SK-N-SH (cell line): ENCODE measurements around the gene AHDC1. TPM values are rescaled to one million over a fixed set of nuclear protein-coding genes. Genes with fewer than 3 reads are reported as not detected.

Experiments used
- CTCF ChIA-PET: fragments of 300-600, 350-600 bp; formaldehyde crosslinking; extraction: SDS; loops from one replicate; lab custom pipeline; 2021; lab: Yijun Ruan, JAX
- POLR2A ChIA-PET: fragments of 350-600 bp; sonication (Branson Sonifier 250); formaldehyde crosslinking; extraction: SDS; loops from one replicate; lab custom pipeline; 2020; ENCODE audit warnings: antibody characterized with exemption, inconsistent platforms; lab: Yijun Ruan, JAX
- DNase-seq: peaks from one replicate; pipeline ENCODE4 v3.0.0; 2012
- H2AFZ ChIP-seq: fragments of 200-600 bp; sonication (generic); 2 replicates; pipeline ENCODE4 v1.8.1; 2016; ENCODE audit warnings: antibody characterized with exemption, mild to moderate bottlenecking, low read depth
- H3F3A ChIP-seq: fragments of 200-600 bp; sonication (generic); replicated peaks from 2 replicates; pipeline ENCODE3; 2016; ENCODE audit warnings: antibody characterized with exemption, mild to moderate bottlenecking; ENCODE audit not compliant: insufficient read depth
- H3K27ac ChIP-seq, 2 experiments: fragments of 200-500 bp in 1 of 2; fragments of 200-600 bp in 1 of 2; sonication (Bioruptor generic) in 1 of 2; sonication (generic), shearing (Covaris generic) in 1 of 2; 2 replicates each; pipeline versions ENCODE4 v1.5.1 to v1.6.1; 2014 to 2016; ENCODE audit warnings: low read depth in 2 of 2, inconsistent platforms in 1 of 2, low read length in 1 of 2, mild to moderate bottlenecking in 1 of 2, mixed read lengths in 1 of 2
- H3K27me3 ChIP-seq: fragments of 200-600 bp; sonication (generic), shearing (Covaris generic); 2 replicates; pipeline ENCODE4 v1.6.1; 2016; ENCODE audit warnings: mixed run types; ENCODE audit not compliant: insufficient read depth
- H3K36me3 ChIP-seq, 2 experiments: fragments of 200-500 bp in 1 of 2; fragments of 200-600 bp in 1 of 2; sonication (Bioruptor generic) in 1 of 2; sonication (generic) in 1 of 2; replicated peaks in 1 of 2; 2 replicates each; pipeline versions ENCODE3 to v1.5.1; 2014 to 2016; ENCODE audit warnings: low read length in 1 of 2, mild to moderate bottlenecking in 1 of 2; ENCODE audit not compliant: insufficient read depth in 2 of 2, control insufficient read depth in 1 of 2
- H3K4me1 ChIP-seq, 2 experiments: fragments of 200-500 bp in 1 of 2; fragments of 200-600 bp in 1 of 2; sonication (Bioruptor generic) in 1 of 2; sonication (generic), shearing (Covaris generic) in 1 of 2; 2 replicates each; pipeline versions ENCODE4 v1.5.1 to v1.6.1; 2014 to 2016; ENCODE audit warnings: low read depth in 1 of 2, low read length in 1 of 2, mixed run types in 1 of 2; ENCODE audit not compliant: insufficient read depth in 2 of 2, control insufficient read depth in 1 of 2
- H3K4me2 ChIP-seq: fragments of 200-600 bp; sonication (generic), shearing (Covaris generic); 2 replicates; pipeline ENCODE4 v1.6.1; 2017; ENCODE audit warnings: mixed run types
- H3K4me3 ChIP-seq, 2 experiments: fragments of 200-500 bp in 1 of 2; fragments of 200-600 bp in 1 of 2; sonication (Bioruptor generic) in 1 of 2; sonication (generic), shearing (Covaris generic) in 1 of 2; 2 replicates each; pipeline versions ENCODE4 v1.5.1 to v1.8.1; 2014 to 2016; ENCODE audit warnings: low read depth in 2 of 2, inconsistent platforms in 1 of 2, low read length in 1 of 2, mild to moderate bottlenecking in 1 of 2, mixed read lengths in 1 of 2, moderate library complexity in 1 of 2
- H3K79me2 ChIP-seq: fragments of 200-600 bp; sonication (generic); 2 replicates; pipeline ENCODE4 v1.8.1; 2017; ENCODE audit warnings: mild to moderate bottlenecking; ENCODE audit not compliant: insufficient read depth
- H3K9ac ChIP-seq: fragments of 200-600 bp; sonication (generic); 2 replicates; pipeline ENCODE4 v1.6.1; 2017; ENCODE audit warnings: mixed run types
- H3K9me2 ChIP-seq: fragments of 200-600 bp; sonication (generic); 2 replicates; pipeline ENCODE4 v1.6.1; 2017; ENCODE audit warnings: mixed run types
- H3K9me3 ChIP-seq: fragments of 200-600 bp; sonication (generic); 2 replicates; pipeline ENCODE4 v1.6.1; 2017; ENCODE audit warnings: mixed run types, mild to moderate bottlenecking, moderate library complexity
- H4K20me1 ChIP-seq: fragments of 200-600 bp; sonication (generic); 2 replicates; pipeline ENCODE4 v1.6.1; 2017; ENCODE audit warnings: mild to moderate bottlenecking, mixed run types; ENCODE audit not compliant: insufficient read depth
- FOSL2 ChIP-seq: IDR thresholded peaks from 2 replicates; pipeline ENCODE4 v1.4.0; 2012; ENCODE audit warnings: low read depth, mild to moderate bottlenecking, moderate library complexity, borderline replicate concordance
- FOXJ3 ChIP-seq: sonication (generic); formaldehyde crosslinking; IDR thresholded peaks from 2 replicates; pipeline ENCODE4 v1.5.1; 2020; ENCODE audit warnings: mild to moderate bottlenecking, missing genetic modification reagents
- FOXM1 ChIP-seq: IDR thresholded peaks from 2 replicates; pipeline ENCODE4 v1.4.0; 2012; ENCODE audit warnings: low read depth, mild to moderate bottlenecking
- GATA2 ChIP-seq: sonication (generic); formaldehyde crosslinking; IDR thresholded peaks from 2 replicates; pipeline ENCODE4 v1.5.0; 2020; ENCODE audit warnings: mild to moderate bottlenecking, missing genetic modification reagents
- JUND ChIP-seq: IDR thresholded peaks from 2 replicates; pipeline ENCODE4 v1.4.0; 2012
- MEF2A ChIP-seq: IDR thresholded peaks from 2 replicates; pipeline ENCODE4 v1.4.0; 2012; ENCODE audit warnings: low read depth, borderline replicate concordance
- NFIC ChIP-seq: IDR thresholded peaks from 2 replicates; pipeline ENCODE4 v1.4.0; 2012; ENCODE audit warnings: borderline replicate concordance
- POLR2AphosphoS5 ChIP-seq: IDR thresholded peaks from 2 replicates; pipeline ENCODE4 v1.6.1; 2012; ENCODE audit warnings: low read depth, low read length
- RFX5 ChIP-seq: IDR thresholded peaks from 2 replicates; pipeline ENCODE4 v1.6.1; 2012; ENCODE audit warnings: mild to moderate bottlenecking, improper control_type of control experiment, low read length
- SMC3 ChIP-seq: IDR thresholded peaks from 2 replicates; pipeline ENCODE4 v1.6.1; 2012; ENCODE audit warnings: low read depth, low read length, improper control_type of control experiment
- WGBS: methylation state at CpG from one replicate; pipeline ENCODE4 v1.1.6; 2017; ENCODE audit warnings: low lambda C conversion rate; 5-methylcytosine and 5-hydroxymethylcytosine counted together
- polyA plus RNA-seq, 3 experiments: library from polyadenylated mRNA; depleted of rRNA; stranded (reverse); fragments of >200 nt; gene quantifications; 2 replicates each; pipeline ENCODE4 v1.2.3, GENCODE V29; 2012
- TF ChIP-seq, protein P1 (sequence below): fragments of 200-600 bp; sonication (generic); IDR thresholded peaks from 2 replicates; pipeline ENCODE4 v1.6.1; 2017; ENCODE audit warnings: antibody characterized with exemption, mild to moderate bottlenecking, moderate library complexity
- TF ChIP-seq, protein P2 (sequence below): fragments of 150-350 bp; IDR thresholded peaks from 2 replicates; pipeline ENCODE4 v1.6.1; 2017; ENCODE audit warnings: antibody characterized with exemption, low read length, low read depth, borderline replicate concordance
- TF ChIP-seq, protein P3 (sequence below): IDR thresholded peaks from 2 replicates; pipeline ENCODE4 v1.4.0; 2012; ENCODE audit warnings: low read depth, borderline replicate concordance
- TF ChIP-seq, protein P4 (sequence below): IDR thresholded peaks from 2 replicates; pipeline ENCODE4 v1.4.0; 2012; ENCODE audit warnings: low read depth
- TF ChIP-seq, protein P5 (sequence below): fragments of 150-350 bp; IDR thresholded peaks from 2 replicates; pipeline ENCODE4 v1.6.1; 2016; ENCODE audit warnings: mild to moderate bottlenecking, low read depth, low read length
- TF ChIP-seq, protein P6 (sequence below): IDR thresholded peaks from 2 replicates; pipeline ENCODE4 v1.4.0; 2012; ENCODE audit warnings: low read depth, borderline replicate concordance

AHDC1 gene
- polyA plus RNA-seq, 1 of the 3 experiments (the other 2 are of a cell fraction): 8.5 TPM

DNA sequence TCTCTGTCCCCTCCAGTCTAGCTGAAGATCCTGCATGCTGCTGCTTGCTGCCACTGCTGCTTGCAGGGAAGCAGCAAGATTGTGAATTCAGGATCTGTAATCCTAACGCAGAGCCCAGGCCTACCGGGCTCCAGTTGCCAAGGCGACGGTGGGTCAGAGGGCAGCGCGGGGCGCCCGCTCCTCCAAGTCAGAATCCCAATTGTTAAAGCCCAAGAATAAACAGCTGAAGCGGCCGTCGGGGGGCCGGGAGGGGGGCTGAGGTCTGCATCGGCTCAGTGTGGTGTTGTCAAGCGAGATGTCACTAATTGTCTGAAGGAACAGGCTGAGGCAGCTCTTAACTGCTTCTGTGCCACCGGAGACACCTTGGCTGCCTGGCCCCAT lies 36.8 kb downstream of the AHDC1 start (continued):
- TF ChIP-seq, protein P1, sequence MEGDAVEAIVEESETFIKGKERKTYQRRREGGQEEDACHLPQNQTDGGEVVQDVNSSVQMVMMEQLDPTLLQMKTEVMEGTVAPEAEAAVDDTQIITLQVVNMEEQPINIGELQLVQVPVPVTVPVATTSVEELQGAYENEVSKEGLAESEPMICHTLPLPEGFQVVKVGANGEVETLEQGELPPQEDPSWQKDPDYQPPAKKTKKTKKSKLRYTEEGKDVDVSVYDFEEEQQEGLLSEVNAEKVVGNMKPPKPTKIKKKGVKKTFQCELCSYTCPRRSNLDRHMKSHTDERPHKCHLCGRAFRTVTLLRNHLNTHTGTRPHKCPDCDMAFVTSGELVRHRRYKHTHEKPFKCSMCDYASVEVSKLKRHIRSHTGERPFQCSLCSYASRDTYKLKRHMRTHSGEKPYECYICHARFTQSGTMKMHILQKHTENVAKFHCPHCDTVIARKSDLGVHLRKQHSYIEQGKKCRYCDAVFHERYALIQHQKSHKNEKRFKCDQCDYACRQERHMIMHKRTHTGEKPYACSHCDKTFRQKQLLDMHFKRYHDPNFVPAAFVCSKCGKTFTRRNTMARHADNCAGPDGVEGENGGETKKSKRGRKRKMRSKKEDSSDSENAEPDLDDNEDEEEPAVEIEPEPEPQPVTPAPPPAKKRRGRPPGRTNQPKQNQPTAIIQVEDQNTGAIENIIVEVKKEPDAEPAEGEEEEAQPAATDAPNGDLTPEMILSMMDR: no peak
- no peak for TF ChIP-seq FOXJ3 (CRISPR knock-in tag)
- TF ChIP-seq, protein P2, sequence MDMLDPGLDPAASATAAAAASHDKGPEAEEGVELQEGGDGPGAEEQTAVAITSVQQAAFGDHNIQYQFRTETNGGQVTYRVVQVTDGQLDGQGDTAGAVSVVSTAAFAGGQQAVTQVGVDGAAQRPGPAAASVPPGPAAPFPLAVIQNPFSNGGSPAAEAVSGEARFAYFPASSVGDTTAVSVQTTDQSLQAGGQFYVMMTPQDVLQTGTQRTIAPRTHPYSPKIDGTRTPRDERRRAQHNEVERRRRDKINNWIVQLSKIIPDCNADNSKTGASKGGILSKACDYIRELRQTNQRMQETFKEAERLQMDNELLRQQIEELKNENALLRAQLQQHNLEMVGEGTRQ: no peak
- TF ChIP-seq, protein P3, sequence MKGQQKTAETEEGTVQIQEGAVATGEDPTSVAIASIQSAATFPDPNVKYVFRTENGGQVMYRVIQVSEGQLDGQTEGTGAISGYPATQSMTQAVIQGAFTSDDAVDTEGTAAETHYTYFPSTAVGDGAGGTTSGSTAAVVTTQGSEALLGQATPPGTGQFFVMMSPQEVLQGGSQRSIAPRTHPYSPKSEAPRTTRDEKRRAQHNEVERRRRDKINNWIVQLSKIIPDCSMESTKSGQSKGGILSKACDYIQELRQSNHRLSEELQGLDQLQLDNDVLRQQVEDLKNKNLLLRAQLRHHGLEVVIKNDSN: no peak
- TF ChIP-seq SMC3: no peak
- TF ChIP-seq JUND: no peak
- no peak for TF ChIP-seq GATA2
- TF ChIP-seq, protein P4, sequence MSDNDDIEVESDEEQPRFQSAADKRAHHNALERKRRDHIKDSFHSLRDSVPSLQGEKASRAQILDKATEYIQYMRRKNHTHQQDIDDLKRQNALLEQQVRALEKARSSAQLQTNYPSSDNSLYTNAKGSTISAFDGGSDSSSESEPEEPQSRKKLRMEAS: no peak
- no peak for TF ChIP-seq POLR2AphosphoS5
- TF ChIP-seq NFIC: no peak
- no peak for TF ChIP-seq FOXM1

DNA sequence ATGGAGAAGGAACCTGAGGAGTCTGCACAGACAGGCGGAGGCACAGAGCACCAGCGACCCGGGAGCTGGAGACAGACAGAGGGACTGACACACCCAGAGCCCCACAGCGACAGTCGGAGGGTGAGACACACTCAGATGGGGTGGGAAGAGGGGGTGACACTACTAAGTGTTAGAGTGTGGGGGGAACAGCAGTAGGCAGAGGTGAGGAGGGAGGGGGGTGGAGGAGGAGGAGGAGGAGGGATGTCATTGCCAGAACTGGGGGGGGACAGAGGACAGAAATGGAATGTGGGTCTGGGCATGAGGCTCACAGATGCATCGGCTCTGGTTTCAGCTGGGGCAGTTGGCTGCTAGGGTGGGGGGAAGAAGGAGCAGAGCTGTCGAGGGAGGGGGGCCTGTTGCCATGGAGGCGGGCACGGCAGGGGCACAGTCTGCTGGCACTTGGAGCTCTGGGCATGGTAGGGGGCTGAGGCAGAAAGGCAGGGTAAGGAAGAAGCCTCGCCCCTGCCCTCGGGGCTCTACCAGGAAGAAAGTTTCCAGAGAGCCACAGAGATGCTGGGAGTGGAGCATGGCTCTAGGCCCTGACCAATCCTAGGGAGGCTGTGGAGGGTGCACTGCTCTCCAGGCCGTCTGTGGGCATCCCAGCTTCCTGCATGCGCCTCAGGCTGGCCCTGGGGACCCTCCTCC lies 37.3 kb downstream of the AHDC1 start:
- CTCF ChIA-PET: interaction anchor here (1.0 to 24.8 kb wide), 5 partner anchors 9 to 101 kb away, joined by 3 to 603 read pairs (median 17); partner anchors contain the start of gene AHDC1
- no peak overlapping the region for H3K4me3 ChIP-seq
- H3F3A ChIP-seq: no peaks in the 10 kb centered on the region
- peak overlapping the region; percentile 27; the same call in 1 of the 2 replicates for H3K4me2 ChIP-seq
- 70% methylated on average over 10 of the region's 13 CpGs for WGBS
- peaks cover 53% of the 10 kb centered on the region for H4K20me1 ChIP-seq
- H3K27ac ChIP-seq: no peak overlapping the region
- no peak for TF ChIP-seq RFX5
- no peak for TF ChIP-seq FOXM1
- TF ChIP-seq POLR2AphosphoS5: no peak
- TF ChIP-seq MEF2A: no peak
- no peak for TF ChIP-seq JUND
- TF ChIP-seq FOSL2: no peak
- TF ChIP-seq, protein P2: no peak
- TF ChIP-seq, protein P5, sequence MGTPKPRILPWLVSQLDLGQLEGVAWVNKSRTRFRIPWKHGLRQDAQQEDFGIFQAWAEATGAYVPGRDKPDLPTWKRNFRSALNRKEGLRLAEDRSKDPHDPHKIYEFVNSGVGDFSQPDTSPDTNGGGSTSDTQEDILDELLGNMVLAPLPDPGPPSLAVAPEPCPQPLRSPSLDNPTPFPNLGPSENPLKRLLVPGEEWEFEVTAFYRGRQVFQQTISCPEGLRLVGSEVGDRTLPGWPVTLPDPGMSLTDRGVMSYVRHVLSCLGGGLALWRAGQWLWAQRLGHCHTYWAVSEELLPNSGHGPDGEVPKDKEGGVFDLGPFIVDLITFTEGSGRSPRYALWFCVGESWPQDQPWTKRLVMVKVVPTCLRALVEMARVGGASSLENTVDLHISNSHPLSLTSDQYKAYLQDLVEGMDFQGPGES: no peak
- TF ChIP-seq, protein P6, sequence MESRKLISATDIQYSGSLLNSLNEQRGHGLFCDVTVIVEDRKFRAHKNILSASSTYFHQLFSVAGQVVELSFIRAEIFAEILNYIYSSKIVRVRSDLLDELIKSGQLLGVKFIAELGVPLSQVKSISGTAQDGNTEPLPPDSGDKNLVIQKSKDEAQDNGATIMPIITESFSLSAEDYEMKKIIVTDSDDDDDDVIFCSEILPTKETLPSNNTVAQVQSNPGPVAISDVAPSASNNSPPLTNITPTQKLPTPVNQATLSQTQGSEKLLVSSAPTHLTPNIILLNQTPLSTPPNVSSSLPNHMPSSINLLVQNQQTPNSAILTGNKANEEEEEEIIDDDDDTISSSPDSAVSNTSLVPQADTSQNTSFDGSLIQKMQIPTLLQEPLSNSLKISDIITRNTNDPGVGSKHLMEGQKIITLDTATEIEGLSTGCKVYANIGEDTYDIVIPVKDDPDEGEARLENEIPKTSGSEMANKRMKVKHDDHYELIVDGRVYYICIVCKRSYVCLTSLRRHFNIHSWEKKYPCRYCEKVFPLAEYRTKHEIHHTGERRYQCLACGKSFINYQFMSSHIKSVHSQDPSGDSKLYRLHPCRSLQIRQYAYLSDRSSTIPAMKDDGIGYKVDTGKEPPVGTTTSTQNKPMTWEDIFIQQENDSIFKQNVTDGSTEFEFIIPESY: no peak
- H3K9me2 ChIP-seq: no peaks in the 10 kb centered on the region
- H3K36me3 ChIP-seq: no peaks in the 10 kb centered on the region
- H2AFZ ChIP-seq: no peak overlapping the region
- H3K9me3 ChIP-seq: no peaks in the 10 kb centered on the region
- no peak overlapping the region for H3K9ac ChIP-seq
- H3K4me1 ChIP-seq: peaks cover 47 to 77% of the 10 kb centered on the region in 2 experiments; a peak in 3 of 4 replicates
- peaks cover 63% of the 10 kb centered on the region for H3K79me2 ChIP-seq
- H3K27me3 ChIP-seq: no peaks in the 10 kb centered on the region
- DNase-seq: no peak
- POLR2A ChIA-PET: interaction anchor here (1.8 kb wide), 1 partner anchor 37 kb away, joined by 4 read pairs; the partner anchor contains the start of gene AHDC1
